ENCODE measurements around the gene FAM107B.

The FAM107B gene

DNA sequence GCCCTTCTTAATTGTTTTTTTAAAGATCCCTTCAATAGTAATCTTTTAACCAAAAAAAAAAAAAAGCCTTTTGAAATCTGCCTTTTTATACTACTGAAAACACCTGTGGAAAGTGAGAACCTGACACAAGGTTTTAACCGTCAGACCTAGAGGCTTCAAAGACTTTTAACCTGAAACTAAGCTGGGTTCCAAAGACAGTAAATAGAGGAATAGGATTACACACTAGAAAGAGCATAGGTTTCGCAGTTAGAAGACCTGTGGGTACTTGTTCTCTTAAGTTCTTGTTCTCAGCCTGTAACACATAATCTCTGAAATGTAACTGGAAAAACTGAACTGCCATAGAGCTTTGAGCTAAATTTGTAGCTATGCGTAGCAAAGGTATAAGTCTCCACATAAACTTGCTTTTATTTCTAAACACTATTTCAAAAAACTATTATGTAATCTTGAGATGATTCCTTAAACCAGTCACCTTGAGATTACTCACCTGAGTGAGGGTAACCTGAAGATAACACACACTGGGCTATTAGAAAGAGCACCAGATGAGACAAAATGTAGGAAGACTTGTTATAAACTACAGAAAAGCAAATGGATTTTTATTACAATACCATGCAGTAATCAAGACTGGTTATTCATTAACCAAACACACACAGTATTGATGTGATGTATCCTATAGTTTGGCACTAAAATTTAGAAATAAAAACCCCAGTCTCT lies 247.4 kb downstream of the FAM107B start:
- no peak for DNase-seq

DNA sequence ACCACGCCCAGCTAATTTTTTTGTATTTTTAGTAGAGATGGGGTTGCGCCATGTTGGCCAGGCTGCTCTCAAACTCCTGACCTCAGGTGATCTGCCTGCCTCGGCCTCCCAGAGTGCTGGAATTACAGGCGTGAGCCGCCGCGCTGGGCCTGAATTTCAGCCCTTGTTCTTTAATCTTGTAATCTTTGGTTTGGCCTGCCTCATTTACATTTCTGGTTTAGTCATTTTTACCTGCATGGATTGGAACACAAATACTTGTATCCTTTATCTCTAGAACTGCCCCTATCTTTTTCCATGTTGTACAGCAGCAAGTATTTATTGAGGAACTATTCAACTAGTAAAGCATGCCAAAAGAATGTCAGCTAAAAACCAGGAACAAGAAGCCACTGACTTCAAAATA lies 248.4 kb downstream of the FAM107B start:
- no peak for DNase-seq

DNA sequence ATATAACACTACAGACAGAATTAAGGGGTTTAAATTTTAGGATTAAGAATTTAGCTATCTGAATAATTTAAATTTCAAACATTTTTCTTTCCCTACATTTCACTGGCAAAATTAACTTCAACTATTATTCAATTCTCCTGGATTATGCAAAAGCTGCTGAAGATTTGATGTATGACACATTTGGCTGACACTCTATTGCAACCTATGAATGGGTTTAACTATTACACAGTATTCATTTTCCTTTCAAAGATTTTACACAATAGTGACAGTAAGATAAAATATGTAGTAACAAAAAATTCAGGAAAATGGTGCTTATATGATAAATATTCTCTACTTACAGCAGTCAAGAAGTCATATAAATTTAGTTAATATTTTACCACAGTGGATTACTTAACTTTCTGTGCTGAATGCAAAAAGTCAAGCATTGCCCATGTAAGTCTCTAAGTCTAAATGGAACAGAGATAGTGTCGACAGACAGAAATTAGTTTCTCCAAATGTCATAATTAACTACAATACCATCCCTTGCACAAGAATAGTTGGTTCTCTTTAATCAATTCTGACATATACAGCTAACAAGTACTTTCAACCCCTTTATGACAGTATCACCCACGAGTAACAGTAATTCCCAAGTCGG lies 249.9 kb downstream of the FAM107B start:
- no peak for DNase-seq

DNA sequence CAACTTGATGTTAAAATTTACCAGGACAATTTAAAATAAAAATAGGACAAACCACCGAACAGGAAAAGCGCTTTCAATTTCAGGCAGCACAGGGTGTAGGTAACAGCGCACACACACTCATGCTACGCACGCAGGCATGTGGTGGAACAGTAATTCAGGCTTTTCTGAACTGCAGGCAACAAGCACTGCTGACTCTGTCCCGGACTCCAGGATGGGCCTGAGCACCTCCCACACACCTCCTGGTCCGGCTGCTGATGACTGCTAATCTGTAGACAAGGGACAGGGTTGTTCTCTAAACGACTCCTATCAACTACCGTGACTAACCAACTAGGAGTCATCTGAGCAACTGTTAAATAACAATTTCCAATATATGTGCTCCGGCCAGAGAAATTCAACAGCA lies 251.4 kb downstream of the FAM107B start:
- no peak for DNase-seq

DNA sequence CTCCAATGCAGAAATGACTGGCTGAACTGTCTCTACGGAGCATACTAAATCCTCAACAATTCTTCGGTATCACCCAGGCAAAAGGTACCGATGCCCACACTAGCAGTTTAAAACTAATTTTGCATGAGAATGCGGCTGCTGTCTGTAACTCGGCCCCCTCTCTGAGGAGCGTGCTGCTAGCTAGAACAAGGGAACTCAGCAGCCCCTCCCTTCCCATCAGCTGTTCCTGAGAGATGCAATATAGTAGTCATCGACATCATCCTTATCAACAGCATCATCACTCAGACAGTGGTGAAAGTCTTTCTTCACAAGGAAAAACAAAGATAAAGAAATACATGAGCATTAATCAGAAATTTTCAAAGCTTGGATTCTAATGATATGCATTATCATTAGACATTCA lies 254.9 kb downstream of the FAM107B start:
- DNase-seq: no peak

DNA sequence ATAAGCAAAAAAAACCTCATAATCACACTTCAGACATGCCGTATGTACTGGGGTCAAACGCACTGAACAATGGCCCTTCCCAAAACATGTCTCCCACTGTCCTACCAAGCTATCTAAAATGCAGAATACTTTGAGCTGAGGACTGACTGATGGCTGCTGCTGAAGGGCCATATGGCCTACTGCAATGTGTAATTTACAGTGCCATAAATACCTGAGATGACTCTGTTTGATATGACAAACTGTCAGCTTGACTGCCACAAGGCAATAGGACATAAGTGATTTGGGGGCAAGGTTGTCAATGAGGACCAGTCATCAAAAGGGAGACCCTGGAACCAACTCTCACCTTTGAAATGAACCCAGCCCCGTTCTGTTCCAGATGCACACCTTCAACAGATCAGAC lies 256.5 kb downstream of the FAM107B start:
- no peak for DNase-seq

DNA sequence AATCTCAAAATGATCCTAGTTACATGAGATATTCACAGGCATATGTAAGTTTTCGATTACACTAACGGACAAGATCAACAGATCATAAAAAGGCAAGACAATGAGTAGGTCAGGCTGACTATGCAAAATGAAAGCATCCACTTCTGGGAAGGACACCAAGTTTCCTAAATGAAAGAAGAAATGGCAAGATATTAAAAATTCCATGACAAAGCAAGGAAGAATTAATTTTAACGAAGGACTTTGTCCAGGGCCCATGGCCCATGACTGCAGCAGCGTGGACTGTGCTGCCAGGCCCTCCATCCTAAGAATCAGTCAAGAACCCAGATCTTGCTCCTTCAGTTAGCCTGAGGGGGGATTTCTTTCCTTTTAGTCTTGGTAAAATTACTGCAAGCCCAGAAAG lies 261.6 kb downstream of the FAM107B start:
- DNase-seq: no peak

DNA sequence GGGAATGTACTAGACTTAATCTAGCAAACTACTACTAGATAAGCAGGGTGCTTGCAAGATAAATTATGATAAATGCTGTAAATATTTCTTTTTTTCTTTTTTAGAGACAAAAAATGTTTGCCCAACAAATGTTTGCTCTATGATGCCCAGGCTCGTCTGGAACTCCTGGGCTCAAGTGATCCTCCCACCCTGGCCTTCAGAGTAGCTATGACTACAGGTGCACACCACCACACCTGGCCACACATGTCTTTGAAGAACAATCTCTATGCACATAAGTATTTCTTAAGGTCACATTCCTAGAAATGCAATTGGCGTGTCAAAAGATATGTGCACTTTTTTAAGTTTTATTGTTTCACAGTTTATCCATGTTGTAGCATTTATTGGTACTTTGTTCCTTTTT lies 264.4 kb downstream of the FAM107B start:
- no peak for DNase-seq

DNA sequence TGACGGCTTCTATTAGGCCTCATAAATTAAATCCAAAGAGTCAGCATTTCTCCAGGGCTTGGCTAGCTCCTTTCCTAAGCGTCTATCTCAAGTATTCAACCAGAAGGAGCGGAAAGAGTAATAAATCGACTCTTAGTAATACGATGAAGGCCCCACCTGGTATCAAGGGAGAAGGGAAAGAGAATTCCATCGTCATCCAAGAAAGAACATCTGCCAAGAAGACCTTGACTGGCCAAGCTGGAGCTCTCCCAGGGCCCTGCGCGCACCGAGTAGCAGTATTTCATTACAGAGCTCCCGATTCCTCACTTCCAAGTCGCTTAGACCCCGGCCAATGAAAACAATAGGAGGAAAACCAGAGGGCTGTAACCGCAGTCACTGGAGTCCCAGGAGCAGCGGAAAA lies 266.0 kb downstream of the FAM107B start:
- no peak for DNase-seq

DNA sequence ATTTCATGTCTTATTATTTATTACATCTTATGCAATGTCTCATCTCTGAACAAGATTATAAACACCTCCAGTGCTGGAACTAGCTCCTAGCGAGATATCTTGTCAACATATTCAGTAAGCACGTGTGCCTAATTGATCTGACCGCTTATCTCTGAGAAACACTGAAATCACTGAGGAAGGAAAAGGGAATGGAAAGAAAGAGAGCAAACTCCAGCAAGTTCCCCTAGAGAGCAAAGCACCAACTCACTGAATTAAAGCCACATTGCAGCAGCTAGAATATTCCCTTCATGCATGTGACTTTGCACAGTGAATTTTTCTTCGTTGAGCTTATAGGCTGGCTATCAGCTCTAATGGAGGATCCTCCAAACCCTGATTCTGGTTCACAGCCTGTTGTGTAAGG lies 266.9 kb downstream of the FAM107B start:
- no peak for DNase-seq

DNA sequence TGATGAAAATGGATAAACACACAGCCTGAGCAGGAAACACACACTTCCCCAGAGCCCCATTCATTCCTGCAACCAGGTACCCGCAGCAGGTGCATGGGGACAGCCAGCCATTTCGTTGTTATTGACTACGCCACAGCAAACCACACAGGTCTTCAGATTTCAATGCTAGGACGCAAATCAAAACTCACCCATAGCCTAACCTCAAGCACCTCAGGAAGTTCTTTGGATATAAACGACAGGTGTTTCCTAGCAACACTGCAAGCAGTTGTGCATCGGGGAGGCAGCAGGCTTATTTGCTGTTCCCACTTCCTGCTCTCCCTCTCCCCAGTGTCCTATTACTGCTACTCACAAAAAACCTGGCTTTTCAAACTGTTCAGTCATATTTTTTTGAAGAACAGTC lies 267.5 kb downstream of the FAM107B start:
- no peak for DNase-seq

DNA sequence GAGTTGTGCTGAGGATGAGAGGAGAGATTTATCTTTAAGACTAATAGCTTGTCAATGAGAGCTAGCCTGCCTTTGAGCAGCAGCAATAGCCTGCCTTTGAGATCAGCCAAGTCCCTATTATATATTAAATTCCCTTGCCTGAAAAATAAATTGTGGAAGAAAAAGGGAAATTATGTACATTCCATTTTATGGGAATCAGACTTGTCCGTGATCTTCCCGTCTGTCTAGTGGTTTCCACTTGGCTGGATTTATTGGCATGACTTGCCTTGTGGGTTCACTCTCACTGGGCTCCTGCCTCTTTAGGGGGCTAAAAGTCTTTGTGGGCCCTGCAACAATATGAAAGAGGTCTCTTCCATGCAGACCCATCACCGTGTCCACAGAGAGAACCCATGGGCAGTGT lies 272.3 kb downstream of the FAM107B start:
- DNase-seq: no peak

DNA sequence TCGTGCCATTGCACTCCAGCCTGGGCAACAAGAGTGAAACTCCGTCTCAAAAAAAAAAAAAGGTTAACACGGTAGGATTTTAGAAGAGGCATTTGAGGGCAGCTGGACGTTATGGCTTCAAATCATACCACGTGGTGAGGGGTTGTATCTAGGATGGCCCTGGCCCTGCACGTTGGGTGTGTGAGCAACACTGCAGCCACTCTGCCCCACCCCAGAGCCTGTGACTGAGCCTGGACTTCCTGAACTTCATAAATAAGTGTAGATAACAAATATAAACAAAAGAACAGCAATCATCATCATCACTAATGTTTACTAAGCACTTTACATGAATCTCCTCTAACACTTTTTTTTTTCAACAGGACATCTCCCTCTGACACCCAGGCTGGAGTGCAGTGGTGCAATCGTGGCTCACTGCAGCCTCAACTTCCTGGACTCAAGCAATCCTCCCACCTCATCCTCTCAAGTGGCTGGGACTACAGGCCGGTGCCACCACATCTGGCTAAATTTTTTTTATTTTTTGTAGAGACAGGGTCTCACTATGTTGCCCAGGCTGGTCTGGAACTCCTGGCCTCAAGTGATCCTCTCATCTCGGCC lies 274.4 kb downstream of the FAM107B start:
- no peak for DNase-seq

DNA sequence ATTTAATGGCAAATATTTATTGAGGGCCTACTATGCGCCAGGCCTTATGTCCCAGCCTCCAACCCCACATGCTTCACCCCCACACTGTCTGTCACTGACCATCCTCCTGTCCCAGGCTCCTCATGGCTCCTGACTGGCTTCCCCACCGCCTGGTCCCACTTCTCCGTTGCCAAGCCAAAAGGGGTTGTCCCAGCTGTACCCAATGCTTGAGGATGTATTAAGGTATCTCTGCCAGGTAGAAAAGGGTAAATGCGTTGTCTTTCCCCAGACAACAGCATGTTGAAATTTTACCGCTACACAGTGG lies 275.1 kb downstream of the FAM107B start:
- DNase-seq: no peak

DNA sequence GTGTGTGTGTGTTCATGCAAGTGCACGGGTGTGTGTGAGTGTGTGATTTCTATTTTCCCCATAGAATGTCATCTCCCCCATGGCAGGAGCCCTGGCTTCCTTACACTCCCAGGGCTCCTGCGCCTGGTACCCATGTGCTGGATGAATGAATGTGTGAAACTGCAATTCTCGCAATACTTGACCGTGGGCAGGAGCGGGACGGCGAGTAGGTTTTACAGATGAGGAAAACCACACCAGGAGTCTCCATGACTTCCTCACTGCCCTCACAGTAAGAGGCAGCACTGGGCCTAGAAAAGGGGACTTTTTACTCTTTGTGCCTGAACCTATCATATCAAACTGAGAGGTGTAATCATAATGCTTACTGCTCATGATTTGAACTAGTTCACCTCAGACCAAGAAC lies 276.4 kb downstream of the FAM107B start:
- no peak for DNase-seq

DNA sequence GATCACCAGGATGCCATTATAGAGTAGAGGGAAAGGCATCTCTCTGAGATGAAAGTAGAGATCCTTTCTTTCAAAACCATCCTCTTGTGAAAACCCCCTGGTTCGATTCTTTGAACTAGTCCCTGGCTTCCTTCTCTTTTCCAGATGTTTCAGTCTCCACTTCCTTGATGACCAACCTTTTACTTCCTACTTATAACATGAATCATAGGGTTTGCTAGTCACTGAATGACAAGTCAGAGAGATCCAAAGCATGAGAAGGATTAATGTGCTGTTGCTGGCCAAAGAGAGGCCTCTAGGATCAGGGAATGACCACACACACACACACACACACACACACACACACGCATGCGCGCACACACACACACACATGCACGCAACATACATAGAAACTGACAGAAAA lies 282.9 kb downstream of the FAM107B start:
- DNase-seq: no peak

DNA sequence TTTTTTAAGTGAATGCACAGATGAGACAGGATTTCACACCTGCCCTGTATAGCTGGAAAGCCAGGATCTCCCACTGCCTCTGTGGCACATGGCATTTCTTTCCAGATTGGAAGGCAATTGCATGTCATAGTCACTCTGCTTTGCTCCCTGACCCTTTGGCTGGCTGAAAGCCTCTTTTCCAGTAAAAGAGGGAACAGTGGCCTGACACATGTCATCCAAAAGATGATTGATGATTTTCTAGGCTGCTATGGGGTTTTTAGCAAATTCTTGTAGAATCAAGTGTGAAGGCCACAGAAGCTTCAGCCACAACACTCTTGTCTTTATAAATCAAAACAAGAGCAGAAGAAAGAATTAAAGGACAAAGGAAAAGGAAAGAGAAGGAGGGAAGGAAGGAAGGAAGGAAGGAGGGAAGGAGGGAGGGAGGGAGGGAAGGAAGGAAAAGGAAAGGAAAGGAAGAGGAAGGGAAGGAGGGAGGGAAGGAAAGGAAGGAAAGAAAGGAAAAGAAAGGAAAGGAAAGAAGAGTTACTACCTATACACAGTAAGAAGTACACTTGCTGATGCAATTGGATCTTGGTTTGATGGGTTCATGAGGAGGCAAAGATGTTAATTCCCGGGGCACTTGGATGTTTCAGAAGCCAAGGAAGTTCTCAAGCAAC lies 285.0 kb downstream of the FAM107B start:
- DNase-seq: no peak

DNA sequence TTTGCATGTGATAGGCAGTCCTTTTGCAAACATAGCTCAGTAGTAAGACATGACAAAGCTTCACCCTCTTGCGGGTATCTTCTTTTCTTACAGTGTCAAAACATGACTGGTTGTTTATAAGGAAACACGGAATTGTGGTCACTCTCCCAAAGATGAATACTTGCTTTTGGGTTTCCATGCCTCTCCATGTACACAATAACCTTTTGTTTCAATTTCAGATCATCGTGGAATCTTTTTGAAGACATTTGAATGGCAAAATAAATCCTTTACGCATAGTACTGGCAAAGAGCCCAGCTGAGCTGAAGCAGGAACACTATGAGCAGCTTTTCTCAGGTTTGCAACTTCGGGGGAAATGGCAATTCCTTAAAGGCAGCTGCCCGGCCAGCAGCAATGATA lies 287.2 kb downstream of the FAM107B start:
- DNase-seq: no peak

DNA sequence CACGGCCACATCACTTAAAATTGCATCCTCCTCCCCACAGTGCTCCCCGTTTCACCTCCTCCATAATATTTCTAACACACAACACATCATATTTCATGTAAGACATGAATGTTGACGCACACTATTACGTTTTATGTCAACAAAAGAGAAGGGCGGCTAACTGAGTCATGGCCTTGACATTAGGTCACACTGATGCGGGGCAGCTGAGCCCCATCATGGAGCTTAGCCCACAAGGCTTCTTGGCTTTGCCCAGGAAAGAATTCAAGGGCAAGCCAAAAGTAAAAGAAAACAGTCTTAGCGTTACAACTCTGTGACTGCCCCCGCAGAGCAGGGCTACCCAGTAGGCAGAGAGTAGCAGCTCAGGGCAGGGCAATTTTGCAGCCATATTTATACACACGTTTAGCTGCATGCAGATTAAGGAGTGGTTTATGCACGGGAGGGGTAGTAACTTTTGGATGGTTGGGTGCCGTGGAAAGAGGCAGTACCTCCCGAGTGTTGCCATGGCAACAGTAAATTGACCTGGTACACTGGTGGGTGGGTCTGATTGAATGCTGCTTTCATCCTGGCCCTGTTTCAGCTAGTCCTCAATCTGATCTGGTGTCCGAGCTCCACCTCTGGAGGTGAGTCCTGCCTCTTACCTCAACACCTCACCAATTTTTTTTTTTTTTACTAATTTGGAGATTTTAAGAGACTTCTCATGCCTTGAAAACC lies 287.8 kb downstream of the FAM107B start:
- DNase-seq: no peak

DNA sequence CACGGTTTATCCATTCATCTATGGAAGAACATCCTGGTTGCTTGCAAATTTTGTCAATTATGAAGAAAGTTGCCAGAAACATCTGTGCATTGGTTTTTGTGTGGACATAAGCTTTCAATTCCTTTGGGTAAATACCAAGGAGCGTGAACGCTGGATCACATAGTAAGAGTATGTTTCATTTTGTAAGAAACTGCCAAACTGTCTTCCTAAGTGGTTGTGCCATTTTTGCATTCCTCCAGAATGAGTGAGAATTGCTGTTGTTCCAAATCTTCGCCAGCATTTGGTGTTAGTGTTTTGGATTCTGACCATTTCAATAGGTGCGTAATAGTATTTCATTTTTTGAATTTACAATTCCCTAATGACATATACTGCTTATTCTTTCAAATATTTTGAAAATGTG lies 288.7 kb downstream of the FAM107B start:
- DNase-seq: no peak

DNA sequence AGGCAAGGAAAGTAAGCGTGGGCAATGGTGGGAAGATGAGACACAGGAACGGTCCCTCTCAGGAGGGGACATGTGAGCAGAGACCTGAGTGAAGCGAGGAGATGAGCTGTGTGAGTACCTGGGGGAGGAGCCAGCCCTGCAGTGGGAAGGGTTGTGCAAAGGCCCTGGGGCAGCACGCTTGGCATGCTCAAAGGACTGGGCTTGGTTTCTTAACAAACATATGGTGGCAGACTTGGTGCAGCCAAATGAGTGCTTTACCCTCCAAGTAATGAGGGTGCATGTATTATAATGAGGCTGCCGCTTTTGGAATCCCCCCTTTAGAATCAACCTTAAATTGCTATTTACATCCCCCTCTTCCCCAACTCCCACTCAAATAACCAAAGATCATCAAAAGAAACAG lies 291.3 kb downstream of the FAM107B start:
- DNase-seq: no peak

DNA sequence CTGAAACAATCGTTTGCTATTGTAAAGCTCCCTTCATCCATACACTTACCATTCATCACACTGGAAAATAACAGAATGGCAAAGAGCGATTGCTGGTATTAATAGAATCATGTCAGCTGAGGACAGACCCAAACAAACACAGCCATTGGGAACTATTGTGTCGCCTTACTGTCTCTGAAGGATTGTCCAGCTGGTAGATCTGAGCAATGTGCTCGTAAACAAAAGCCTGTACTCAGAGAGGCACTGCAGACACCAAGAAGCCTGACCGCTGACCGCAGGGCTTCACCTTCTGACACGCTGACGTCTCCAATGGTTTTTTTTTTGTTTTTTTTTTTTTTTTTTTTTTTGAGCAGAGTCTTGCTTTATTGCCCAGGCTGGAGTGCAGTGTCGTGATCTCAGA lies 292.9 kb downstream of the FAM107B start:
- DNase-seq: no peak

DNA sequence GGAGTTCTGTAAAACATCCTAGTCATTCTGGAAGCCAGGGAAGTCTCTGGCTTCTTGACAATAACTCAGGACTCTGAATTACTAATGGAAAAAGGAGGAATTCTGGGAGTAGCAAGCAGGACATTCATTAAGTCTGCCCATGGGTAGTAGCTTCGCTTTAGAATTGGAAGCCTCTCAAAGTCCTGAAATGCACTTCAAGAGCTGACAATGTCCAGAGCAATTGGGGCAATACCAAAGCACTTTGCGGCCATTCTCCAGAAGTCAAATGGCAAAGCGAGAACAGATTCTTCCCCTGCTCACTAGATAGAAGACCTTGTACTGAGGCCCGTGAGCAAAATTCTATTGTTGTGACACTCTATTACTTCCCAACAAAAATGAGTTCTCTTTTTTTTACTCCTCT lies 293.7 kb downstream of the FAM107B start:
- no peak for DNase-seq

DNA sequence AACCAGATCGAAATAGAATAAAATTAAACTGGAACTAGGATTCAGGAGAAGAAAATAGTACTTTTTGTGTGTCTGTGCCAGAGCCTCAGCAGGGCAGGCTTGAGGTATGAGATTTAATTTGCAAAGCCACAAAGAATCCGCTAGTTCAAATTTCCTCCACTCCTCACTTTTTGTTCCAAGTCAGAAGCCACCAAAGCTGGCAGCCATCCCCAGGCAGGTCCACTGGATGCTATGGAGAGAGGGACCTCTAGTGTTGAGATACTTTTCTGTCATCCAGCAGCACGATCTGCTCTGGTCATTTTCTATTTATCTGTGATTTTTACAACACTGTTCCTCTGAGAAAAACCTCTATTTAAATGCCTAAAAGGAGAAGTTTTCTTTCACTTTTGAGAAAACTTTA lies 296.1 kb downstream of the FAM107B start:
- DNase-seq: no peak

Data from activated effector memory CD4-positive, alpha-beta T cell treated with Interleukin-2 at 50 U/mL for 16 hours (primary cell).